C4-2B (cell line): ENCODE results near the gene SPARC.
"Not testable (repeated sequence)": the region's sequence is repeated elsewhere in the genome, so short reads cannot be mapped to it uniquely, and the experiment has no call there.

ENCODE experiments used
- H3K27ac ChIP-seq: fragments of 450-650 bp; 2 replicates; pipeline ENCODE4 v1.5.1; 2017
- ZFX ChIP-seq: fragments of 450-650 bp; IDR thresholded peaks from 2 replicates; pipeline ENCODE4 v1.6.1; 2017
- TF ChIP-seq, protein P1 (sequence below): fragments of 450-650 bp; conservative IDR thresholded peaks from 2 replicates; pipeline ENCODE4 v1.5.1; 2017; ENCODE audit warnings: mild to moderate bottlenecking

SPARC gene

DNA sequence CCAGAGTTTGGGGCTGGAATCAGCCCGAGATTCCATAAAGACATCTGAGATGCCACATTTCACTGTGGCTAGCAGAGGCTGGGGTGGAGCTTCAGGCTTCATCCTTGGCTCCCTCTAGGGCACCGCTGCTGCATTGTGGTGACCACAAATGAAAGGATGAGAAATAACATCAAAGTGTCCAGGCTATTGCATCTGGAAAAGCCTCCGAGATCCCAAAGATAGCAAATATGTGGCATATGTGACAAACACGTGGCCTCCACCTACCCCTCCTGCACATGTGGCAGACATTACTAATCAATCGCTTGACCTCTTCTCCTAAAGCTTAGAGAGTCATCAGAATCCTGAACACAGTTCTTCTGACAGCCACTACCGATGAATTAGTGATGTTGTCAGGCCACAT lies 4.5 kb downstream of the SPARC start:
- TF ChIP-seq, protein P1, sequence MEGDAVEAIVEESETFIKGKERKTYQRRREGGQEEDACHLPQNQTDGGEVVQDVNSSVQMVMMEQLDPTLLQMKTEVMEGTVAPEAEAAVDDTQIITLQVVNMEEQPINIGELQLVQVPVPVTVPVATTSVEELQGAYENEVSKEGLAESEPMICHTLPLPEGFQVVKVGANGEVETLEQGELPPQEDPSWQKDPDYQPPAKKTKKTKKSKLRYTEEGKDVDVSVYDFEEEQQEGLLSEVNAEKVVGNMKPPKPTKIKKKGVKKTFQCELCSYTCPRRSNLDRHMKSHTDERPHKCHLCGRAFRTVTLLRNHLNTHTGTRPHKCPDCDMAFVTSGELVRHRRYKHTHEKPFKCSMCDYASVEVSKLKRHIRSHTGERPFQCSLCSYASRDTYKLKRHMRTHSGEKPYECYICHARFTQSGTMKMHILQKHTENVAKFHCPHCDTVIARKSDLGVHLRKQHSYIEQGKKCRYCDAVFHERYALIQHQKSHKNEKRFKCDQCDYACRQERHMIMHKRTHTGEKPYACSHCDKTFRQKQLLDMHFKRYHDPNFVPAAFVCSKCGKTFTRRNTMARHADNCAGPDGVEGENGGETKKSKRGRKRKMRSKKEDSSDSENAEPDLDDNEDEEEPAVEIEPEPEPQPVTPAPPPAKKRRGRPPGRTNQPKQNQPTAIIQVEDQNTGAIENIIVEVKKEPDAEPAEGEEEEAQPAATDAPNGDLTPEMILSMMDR: no peak
- TF ChIP-seq ZFX: no peak
- H3K27ac ChIP-seq: no peak overlapping the region

DNA sequence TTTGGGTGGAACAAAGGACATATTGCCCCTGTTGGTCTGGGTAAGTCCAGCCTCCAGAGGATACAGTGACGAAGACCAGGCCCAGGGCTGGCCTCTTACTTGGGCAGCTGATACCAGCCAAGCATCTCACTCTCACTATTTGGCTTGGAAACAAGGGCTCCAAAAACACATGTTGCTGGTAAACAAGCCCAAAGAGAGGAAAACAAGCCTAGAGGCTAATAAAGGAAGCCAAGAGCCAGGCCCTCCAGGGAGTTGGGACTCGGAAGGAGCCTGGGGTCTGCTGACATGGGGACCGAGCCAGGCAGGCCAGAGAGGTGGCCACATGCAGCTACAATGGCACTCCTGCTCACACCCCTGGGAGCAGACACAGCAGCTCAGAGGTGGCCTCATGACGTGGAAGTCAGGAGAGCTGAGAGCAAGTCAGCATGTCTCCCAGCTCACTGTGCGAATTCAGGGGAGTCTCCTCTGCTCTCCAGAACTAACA lies 5.7 kb downstream of the SPARC start:
- H3K27ac ChIP-seq: no peak overlapping the region
- TF ChIP-seq, protein P1: no peak
- no peak for TF ChIP-seq ZFX

DNA sequence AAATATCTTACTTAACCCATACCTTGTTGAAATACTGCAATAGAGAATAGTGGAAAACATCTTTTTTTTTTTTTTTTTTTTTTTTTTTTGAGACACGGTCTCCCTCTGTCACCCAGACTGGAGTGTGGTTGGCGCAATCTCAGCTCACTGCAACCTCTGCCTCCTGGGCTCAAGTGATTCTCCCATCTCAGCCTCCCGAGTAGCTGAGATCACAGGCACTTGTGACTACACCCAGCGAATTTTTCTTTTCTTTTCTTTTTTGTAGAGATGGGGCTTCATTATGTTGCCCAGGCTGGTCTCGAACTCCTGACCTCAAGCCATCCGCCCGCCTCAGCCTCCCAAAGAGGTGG lies 6.6 kb downstream of the SPARC start:
- H3K27ac ChIP-seq: not testable (repeated sequence)

DNA sequence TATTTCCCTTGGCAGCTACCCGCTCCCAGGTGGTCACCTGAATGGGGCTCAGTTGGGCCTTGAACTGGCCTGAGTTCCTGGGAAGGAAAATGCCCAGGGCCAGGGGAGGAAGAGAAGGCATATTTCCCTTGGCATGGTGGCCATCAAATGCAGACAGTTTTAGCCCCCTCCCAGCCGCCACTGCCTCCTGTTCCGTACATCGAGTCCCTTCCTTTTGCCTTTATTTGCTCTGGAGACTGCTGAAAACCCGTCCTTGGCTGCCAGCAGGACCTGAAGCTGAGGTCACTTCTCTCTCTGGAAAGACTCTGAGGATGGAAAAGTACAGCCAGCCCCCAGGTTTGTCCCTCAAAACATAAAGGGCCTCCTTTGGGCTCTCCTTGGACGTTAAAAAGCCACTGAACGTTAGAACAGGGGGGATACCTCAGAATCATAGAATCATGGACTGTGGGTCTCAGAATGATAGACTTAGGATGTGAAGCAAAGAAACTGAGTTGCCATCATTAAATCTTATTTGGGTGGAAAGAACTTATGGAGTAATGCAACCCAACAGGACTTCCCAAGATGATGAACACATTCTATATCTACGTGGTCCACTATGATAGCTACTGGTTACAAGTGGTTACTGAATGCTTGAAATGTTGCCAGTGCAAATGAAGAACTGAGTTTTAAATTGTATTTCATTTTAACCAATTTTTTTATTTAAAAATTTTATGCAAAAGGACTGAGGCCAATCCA lies 7.1 kb downstream of the SPARC start:
- H3K27ac ChIP-seq: no peak overlapping the region
- TF ChIP-seq, protein P1: no peak
- TF ChIP-seq ZFX: no peak

DNA sequence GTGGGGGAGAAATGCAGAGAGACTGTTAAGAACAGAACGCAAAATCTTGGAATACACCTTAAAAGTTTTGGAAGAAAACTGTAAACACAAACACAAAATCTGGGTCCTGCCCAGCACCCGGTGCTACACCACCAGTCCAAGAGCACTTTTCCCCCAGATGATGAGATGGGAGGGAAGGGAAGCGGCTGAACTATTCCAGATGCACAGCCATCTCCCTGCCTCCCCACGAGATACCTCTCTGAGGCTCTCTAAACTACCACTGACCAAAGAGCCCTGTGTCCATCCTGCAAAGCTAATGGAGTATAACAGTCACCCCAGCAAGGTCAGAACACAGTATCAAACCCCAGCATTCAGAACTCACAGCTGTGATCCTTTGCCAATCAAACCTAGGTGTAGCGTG lies 8.0 kb downstream of the SPARC start:
- H3K27ac ChIP-seq: no peak overlapping the region
- TF ChIP-seq, protein P1: no peak
- no peak for TF ChIP-seq ZFX

DNA sequence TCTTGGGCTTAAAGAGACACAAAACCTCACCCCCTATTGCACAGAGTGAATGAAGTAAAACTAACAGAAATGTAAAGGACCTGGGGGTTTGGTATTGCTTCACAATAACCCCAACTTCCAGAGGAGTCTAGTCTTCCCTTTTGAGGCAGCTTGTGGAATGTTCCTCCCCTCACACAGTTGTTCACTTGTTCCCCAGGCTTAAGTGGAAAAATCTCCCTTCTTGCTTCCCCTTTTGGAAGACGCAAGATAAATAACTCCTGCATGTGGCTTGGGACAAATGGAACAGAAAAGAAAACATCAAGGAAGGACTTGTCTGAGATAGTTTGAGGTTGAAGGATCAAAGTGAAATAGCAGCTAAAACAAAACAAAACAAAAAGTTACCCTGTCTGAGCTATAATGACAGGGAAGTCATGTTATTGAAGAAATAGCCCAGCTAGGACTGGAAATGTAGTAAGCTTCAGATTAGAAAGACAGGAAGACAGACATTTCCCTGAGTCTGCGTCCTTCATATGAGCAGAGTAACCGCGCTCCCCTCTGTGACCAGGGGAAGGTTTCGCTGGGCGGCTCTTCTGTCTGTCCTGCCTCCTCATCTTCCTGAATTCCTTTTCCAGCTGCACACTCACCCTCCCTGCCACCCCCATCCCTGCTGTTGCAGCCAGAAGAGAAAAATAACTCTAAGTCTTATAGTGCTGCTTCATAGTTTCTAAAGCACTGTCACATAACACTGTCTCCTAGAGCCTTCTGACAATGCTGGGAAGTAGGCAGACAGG lies 8.8 kb downstream of the SPARC start:
- TF ChIP-seq, protein P1: no peak
- no peak for TF ChIP-seq ZFX
- H3K27ac ChIP-seq: no peak overlapping the region

DNA sequence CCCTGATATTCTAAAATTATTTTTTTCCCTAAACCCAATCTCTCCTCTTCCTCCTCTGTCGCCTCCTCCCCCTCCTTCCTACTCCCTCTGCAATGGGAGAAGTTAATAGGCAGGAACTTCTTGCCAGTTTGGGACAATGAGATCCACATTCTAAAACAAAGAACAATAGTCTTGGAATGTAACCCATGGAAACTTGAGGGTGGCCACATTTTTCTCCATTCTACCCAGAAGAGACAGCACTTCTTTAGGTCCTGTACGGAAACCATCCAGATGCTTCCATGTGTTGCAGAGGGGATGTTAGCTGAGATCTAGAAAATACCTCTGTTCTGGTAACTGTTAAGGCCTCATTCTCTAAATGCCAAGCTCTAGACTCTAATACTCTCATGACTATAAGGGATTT lies 10.0 kb downstream of the SPARC start:
- no peak overlapping the region for H3K27ac ChIP-seq
- no peak for TF ChIP-seq ZFX
- TF ChIP-seq, protein P1: no peak
